ENCODE results near the gene FAM78A.

FAM78A gene

GRCh38 chr9:131299346-131299960 is 23.1 kb upstream of the FAM78A start:
- Histone ChIP-seq H3K9me3 (ENCODE audit: insufficient read depth, low read length) (no peaks in the 10 kb centered on the region), H3K4me1 (ENCODE audit: low read length) (no peaks in the 10 kb centered on the region), H3K4me2 (ENCODE audit: low read length) (no peak overlapping the region)

GRCh38 chr9:131298816-131299215 is 22.5 kb upstream of the FAM78A start:
- Histone ChIP-seq H3K27ac (ENCODE audit: low read length) (no peak overlapping the region), H3K4me2 (ENCODE audit: low read length) (no peak overlapping the region), H3K4me3 (ENCODE audit: low read length) (no peak overlapping the region), H3K27me3 (ENCODE audit: low read depth, low read length) (no peaks in the 10 kb centered on the region), H3K9me3 (ENCODE audit: insufficient read depth, low read length) (no peaks in the 10 kb centered on the region), H2AFZ (ENCODE audit: low read depth, low read length) (no peak overlapping the region), H3K79me2 (ENCODE audit: low read length) (no peaks in the 10 kb centered on the region), H3K4me1 (ENCODE audit: low read length) (no peaks in the 10 kb centered on the region), H3K9ac (ENCODE audit: low read length) (no peak overlapping the region), H3K36me3 (replicated peaks; ENCODE audit: low read depth, low read length) (no peaks in the 10 kb centered on the region), H4K20me1 (ENCODE audit: insufficient read depth, low read length) (no peaks in the 10 kb centered on the region)
- TF ChIP-seq CTCF (IDR thresholded peaks at IDR 0.05; ENCODE audit: low read depth, low read length): no peak
- no peak for TF ChIP-seq EZH2phosphoT487 (IDR thresholded peaks at IDR 0.05; ENCODE audit: low read depth)

More at GRCh38 chr9:131299346-131299960, 23.1 kb upstream of the FAM78A start:
- no peaks in the 10 kb centered on the region for H4K20me1 ChIP-seq (ENCODE audit: insufficient read depth, low read length)
- H3K27ac ChIP-seq (ENCODE audit: low read length): no peak overlapping the region
- H3K36me3 ChIP-seq (replicated peaks; ENCODE audit: low read depth, low read length): no peaks in the 10 kb centered on the region
- H3K9ac ChIP-seq (ENCODE audit: low read length): no peak overlapping the region
- H3K27me3 ChIP-seq (ENCODE audit: low read depth, low read length): no peaks in the 10 kb centered on the region
- no peak overlapping the region for H3K4me3 ChIP-seq (ENCODE audit: low read length)
- no peak overlapping the region for H2AFZ ChIP-seq (ENCODE audit: low read depth, low read length)
- TF ChIP-seq EZH2phosphoT487 (IDR thresholded peaks at IDR 0.05; ENCODE audit: low read depth) (no peak), CTCF (IDR thresholded peaks at IDR 0.05; ENCODE audit: low read depth, low read length) (no peak)
- H3K79me2 ChIP-seq (ENCODE audit: low read length): no peaks in the 10 kb centered on the region

- H3K9ac ChIP-seq (ENCODE audit: low read length): no peak overlapping the region
- H3K4me1 ChIP-seq (ENCODE audit: low read length): no peaks in the 10 kb centered on the region
- TF ChIP-seq EZH2phosphoT487 (IDR thresholded peaks at IDR 0.05; ENCODE audit: low read depth) (no peak), CTCF (IDR thresholded peaks at IDR 0.05; ENCODE audit: low read depth, low read length) (no peak)
- no peak overlapping the region for H3K4me3 ChIP-seq (ENCODE audit: low read length)
- no peak overlapping the region for H2AFZ ChIP-seq (ENCODE audit: low read depth, low read length)
- no peaks in the 10 kb centered on the region for H3K9me3 ChIP-seq (ENCODE audit: insufficient read depth, low read length)
- H3K4me2 ChIP-seq (ENCODE audit: low read length): no peak overlapping the region
- no peaks in the 10 kb centered on the region for H3K36me3 ChIP-seq (replicated peaks; ENCODE audit: low read depth, low read length)
- H3K27ac ChIP-seq (ENCODE audit: low read length): no peak overlapping the region
- H3K27me3 ChIP-seq (ENCODE audit: low read depth, low read length): no peaks in the 10 kb centered on the region
- no peaks in the 10 kb centered on the region for H3K79me2 ChIP-seq (ENCODE audit: low read length)
- no peaks in the 10 kb centered on the region for H4K20me1 ChIP-seq (ENCODE audit: insufficient read depth, low read length)
These were observed 22.0 kb upstream of the FAM78A start for GRCh38 chr9:131298341-131298740.

GRCh38 chr9:131297903-131298302 is 21.6 kb upstream of the FAM78A start:
- no peaks in the 10 kb centered on the region for H3K79me2 ChIP-seq (ENCODE audit: low read length)
- H4K20me1 ChIP-seq (ENCODE audit: insufficient read depth, low read length): no peaks in the 10 kb centered on the region
- no peak overlapping the region for H3K4me3 ChIP-seq (ENCODE audit: low read length)
- no peak overlapping the region for H3K27ac ChIP-seq (ENCODE audit: low read length)
- H3K27me3 ChIP-seq (ENCODE audit: low read depth, low read length): no peaks in the 10 kb centered on the region
- no peak overlapping the region for H3K4me2 ChIP-seq (ENCODE audit: low read length)
- H2AFZ ChIP-seq (ENCODE audit: low read depth, low read length): no peak overlapping the region
- no peaks in the 10 kb centered on the region for H3K9me3 ChIP-seq (ENCODE audit: insufficient read depth, low read length)
- no peak overlapping the region for H3K9ac ChIP-seq (ENCODE audit: low read length)
- H3K4me1 ChIP-seq (ENCODE audit: low read length): no peaks in the 10 kb centered on the region
- H3K36me3 ChIP-seq (replicated peaks; ENCODE audit: low read depth, low read length): no peaks in the 10 kb centered on the region
- TF ChIP-seq EZH2phosphoT487 (IDR thresholded peaks at IDR 0.05; ENCODE audit: low read depth) (no peak), CTCF (IDR thresholded peaks at IDR 0.05; ENCODE audit: low read depth, low read length) (no peak)

Data from OCI-LY3 (cell line).